B cell (primary cell): ENCODE data around the gene SFXN4. TPM values are rescaled to one million over a fixed set of nuclear protein-coding genes. Genes with fewer than 3 reads are reported as not detected.

Experiments used
- ATAC-seq: fragments of 200-7000 bp; cut with Tn5 transposase; one replicate; pipeline ENCODE4 v1.10.0; 2021; ENCODE audit warnings: low read depth, mild to moderate bottlenecking, moderate number of reproducible peaks, moderate library complexity
- CTCF ChIA-PET: fragments of 350-600 bp; sonication (Branson Sonifier 250); formaldehyde crosslinking; loops from one replicate; lab custom pipeline; 2021; ENCODE audit warnings: antibody characterized with exemption, inconsistent platforms; lab: Charles Lee
- POLR2A ChIA-PET: fragments of 350-600 bp; sonication (Branson Sonifier 250); formaldehyde crosslinking; loops from one replicate; lab custom pipeline; 2021; ENCODE audit warnings: antibody characterized with exemption; lab: Charles Lee
- DNase-seq: peaks from one replicate; pipeline ENCODE4 v3.0.0; 2013
- H2AFZ ChIP-seq: 2 replicates; pipeline ENCODE4 v1.6.1; 2012; ENCODE audit warnings: mild to moderate bottlenecking, low read depth, low read length; ENCODE audit not compliant: insufficient read depth, poor library complexity, severe bottlenecking
- H3K27ac ChIP-seq, 2 donors: 1 replicate in 1 of 2; 2 replicates in 1 of 2; pipeline ENCODE4 v1.5.1; 2012 to 2013; ENCODE audit warnings: low read length in 2 of 2, mild to moderate bottlenecking in 2 of 2, moderate library complexity in 1 of 2
- H3K27me3 ChIP-seq, 4 experiments: fragments of 200-600 bp in 1 of 4; sonication (generic) in 1 of 4; replicated peaks in 1 of 4; 1 replicate in 2 of 4; 2 replicates in 2 of 4; pipeline versions ENCODE4 v1.6.1 to v1.7.0; 2013 to 2016; ENCODE audit warnings: low read length in 3 of 4, mild to moderate bottlenecking in 2 of 4, mixed read lengths in 1 of 4, moderate library complexity in 1 of 4; ENCODE audit not compliant: insufficient read depth in 4 of 4, control insufficient read depth in 3 of 4; ENCODE audit errors: control extremely low read depth in 1 of 4
- H3K36me3 ChIP-seq, 2 experiments: replicated peaks in 1 of 2; 1 replicate in 1 of 2; 2 replicates in 1 of 2; pipeline versions ENCODE4 v1.6.1 to v1.7.1; 2013; ENCODE audit warnings: low read length in 1 of 2; ENCODE audit not compliant: insufficient read depth in 2 of 2, control insufficient read depth in 1 of 2; ENCODE audit errors: control extremely low read depth in 1 of 2, extremely low read depth in 1 of 2
- H3K4me1 ChIP-seq, 2 donors: fragments of 200-600 bp in 1 of 2; sonication (generic) in 1 of 2; 1 replicate in 1 of 2; 2 replicates in 1 of 2; pipeline versions ENCODE4 v1.5.1 to v1.6.1; 2013 to 2017; ENCODE audit warnings: low read length in 2 of 2; ENCODE audit not compliant: control insufficient read depth in 2 of 2, insufficient read depth in 2 of 2
- H3K4me2 ChIP-seq: replicated peaks from 2 replicates; pipeline ENCODE3; 2012; ENCODE audit warnings: mild to moderate bottlenecking, low read depth, low read length; ENCODE audit not compliant: poor library complexity, severe bottlenecking
- H3K4me3 ChIP-seq, 5 experiments: fragments of 200-600 bp in 1 of 5; sonication (generic) in 1 of 5; 1 replicate in 3 of 5; 2 replicates in 2 of 5; pipeline versions ENCODE4 v1.5.1 to v1.7.0; 2011 to 2016; ENCODE audit warnings: low read length in 4 of 5, mild to moderate bottlenecking in 4 of 5, low read depth in 2 of 5, control low read depth in 1 of 5, moderate library complexity in 1 of 5; ENCODE audit not compliant: insufficient read depth in 1 of 5; ENCODE audit errors: control extremely low read depth in 1 of 5, extremely low read depth in 1 of 5
- H3K79me2 ChIP-seq: fragments of 200-600 bp; sonication (generic); one replicate; pipeline ENCODE4 v1.6.0; 2016; ENCODE audit warnings: low read length; ENCODE audit not compliant: control insufficient read depth, insufficient read depth
- H3K9ac ChIP-seq: fragments of 200-600 bp; sonication (generic); 2 replicates; pipeline ENCODE4 v1.6.1; 2017; ENCODE audit warnings: mild to moderate bottlenecking, low read length, moderate library complexity
- H3K9me3 ChIP-seq, 3 donors: one replicate each; pipeline versions ENCODE4 v1.6.1 to v1.7.1; 2013; ENCODE audit warnings: low read length in 2 of 3; ENCODE audit not compliant: control insufficient read depth in 2 of 3, insufficient read depth in 1 of 3; ENCODE audit errors: control extremely low read depth in 1 of 3
- H4K20me1 ChIP-seq: 2 replicates; pipeline ENCODE4 v1.6.0; 2012; ENCODE audit warnings: mild to moderate bottlenecking, low read length; ENCODE audit not compliant: insufficient read depth, control insufficient read depth, poor library complexity, severe bottlenecking
- H3K27ac Mint-ChIP-seq: one replicate; pipeline ENCODE4 v1.8.0; 2021; ENCODE audit warnings: mixed read lengths
- H3K27me3 Mint-ChIP-seq: one replicate; pipeline ENCODE4 v1.8.0; 2021; ENCODE audit warnings: mixed read lengths
- H3K4me1 Mint-ChIP-seq: one replicate; pipeline ENCODE4 v1.8.0; 2021; ENCODE audit warnings: mixed read lengths
- H3K4me3 Mint-ChIP-seq: one replicate; pipeline ENCODE4 v1.8.0; 2021; ENCODE audit warnings: mixed read lengths
- H3K9me3 Mint-ChIP-seq: one replicate; pipeline ENCODE4 v1.8.0; 2022; ENCODE audit warnings: mixed read lengths; ENCODE audit not compliant: insufficient read depth
- CTCF ChIP-seq: fragments of 200-600 bp; IDR thresholded peaks from one replicate; pipeline ENCODE4 v1.8.0; 2022; ENCODE audit warnings: antibody characterized with exemption, mild to moderate bottlenecking
- EZH2 ChIP-seq: IDR thresholded peaks from 2 replicates; pipeline ENCODE4 v1.6.1; 2012; ENCODE audit warnings: borderline replicate concordance, low read depth, mild to moderate bottlenecking, moderate library complexity, low read length; ENCODE audit not compliant: insufficient read depth, poor library complexity, severe bottlenecking
- WGBS: methylation state at CpG from one replicate; pipeline ENCODE4 v1.1.5; 2013; ENCODE audit warnings: missing lambda C conversion rate; ENCODE audit not compliant: insufficient coverage; 5-methylcytosine and 5-hydroxymethylcytosine counted together
- intact Hi-C: fragments of 100-400 bp; cut with micrococcal nuclease; formaldehyde crosslinking; loops from one replicate; pipeline ENCODE4 v1.10.0; 2022
- polyA plus RNA-seq: library from polyadenylated mRNA; depleted of rRNA; stranded (reverse); fragments of >200 nt; gene quantifications from 2 replicates; pipeline ENCODE4 v1.2.3, GENCODE V29; 2012
- total RNA-seq, 2 donors: library from RNA; stranded (reverse); fragments of 120-200 nt in 1 of 2; gene quantifications; 1 replicate in 1 of 2; 2 replicates in 1 of 2; pipeline versions ENCODE4 v1.2.3 to v1.2.4, GENCODE V29; 2013 to 2022

SFXN4 gene
- total and polyA plus RNA-seq, 2 donors (not counting 1 experiment from before 2014, with no cell fraction given): 9.8 to 15.4 TPM

DNA sequence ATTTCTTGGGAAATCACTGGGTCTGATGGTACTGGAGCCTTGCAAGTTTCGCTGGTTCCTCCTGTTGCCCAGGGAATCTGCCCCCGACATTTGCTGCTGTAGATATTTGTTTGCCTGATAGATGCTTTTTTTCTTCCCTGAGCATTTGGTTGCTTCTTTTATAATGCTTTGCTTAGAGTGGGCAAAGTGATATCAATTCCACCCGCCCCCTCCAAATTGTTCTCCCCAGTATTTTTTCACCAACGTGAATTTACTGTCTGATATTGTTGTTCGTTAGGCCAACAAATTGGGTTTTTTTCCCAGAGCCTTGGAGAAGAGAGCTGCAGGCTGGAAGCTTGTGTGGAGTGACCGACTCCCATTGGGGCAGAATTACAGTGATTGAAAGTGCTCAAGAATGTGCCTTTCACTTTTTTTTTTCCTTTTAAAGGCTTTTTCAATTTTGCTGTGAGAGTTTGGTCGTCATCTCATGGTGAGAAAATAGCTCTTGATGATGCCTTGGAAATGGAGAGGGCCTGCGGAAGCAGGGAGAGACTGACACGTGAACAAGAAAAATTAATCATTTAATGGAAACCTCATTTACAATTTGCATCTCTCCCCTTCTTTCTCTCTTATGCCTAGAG, 44.3 kb upstream of the SFXN4 start:
- H3K27me3 ChIP-seq: no peaks in the 10 kb centered on the region
- H3K9me3 ChIP-seq: no peaks in the 10 kb centered on the region
- peaks cover 4% of the 10 kb centered on the region for H4K20me1 ChIP-seq
- H3K9ac ChIP-seq: peak overlapping the region; percentile 91
- Mint-ChIP-seq H3K4me3 (peak overlapping the region; percentile 95), H3K27me3 (no peaks in the 10 kb centered on the region), H3K27ac (peak overlapping the region; percentile 91), H3K9me3 (no peaks in the 10 kb centered on the region), H3K4me1 (peaks cover 61% of the 10 kb centered on the region)
- ATAC-seq (no peak), DNase-seq (no peak)
- POLR2A ChIA-PET: interaction anchor here (0.6 to 2.1 kb wide), 4 partner anchors 59 to 206 kb away, joined by 3 to 11 read pairs (median 4); no protein-coding TSS in a partner anchor
- CTCF ChIA-PET: interaction anchor here (0.6 to 5.1 kb wide), 40 partner anchors 9 to 333 kb away, joined by 3 to 118 read pairs (median 4); partner anchors contain the start of genes RGS10 and SFXN4
- 46% methylated on average over 5 of the region's 9 CpGs for WGBS
- TF ChIP-seq CTCF: peak; percentile 45
- no peak for TF ChIP-seq EZH2
- H3K79me2 ChIP-seq: peaks cover 62% of the 10 kb centered on the region
- peak overlapping the region; percentile 85 for H3K4me2 ChIP-seq
- H2AFZ ChIP-seq: no peak overlapping the region
- peaks cover 1 to 4% of the 10 kb centered on the region in 2 experiments for H3K36me3 ChIP-seq
- intact Hi-C loops: loop anchor here (1.0 to 5.0 kb wide), 3 partner anchors 37 to 647 kb away; no protein-coding TSS in a partner anchor
- H3K4me1 ChIP-seq: peaks cover 43 to 59% of the 10 kb centered on the region in 2 donors
- H3K4me3 ChIP-seq: peak overlapping the region in 4 of 5 experiments; percentile 44 to 77 (median 71)
- H3K27ac ChIP-seq: peak overlapping the region; percentile 73 to 83
